ENCODE data around the gene RFK.
"Not testable (repeated sequence)": the region's sequence is repeated elsewhere in the genome, so short reads cannot be mapped to it uniquely, and the experiment has no call there.

RFK gene

GRCh38 chr9:76369583-76369982 lies 24.6 kb downstream of the RFK start:
- DNase-seq, result peak; percentile 75

DNA sequence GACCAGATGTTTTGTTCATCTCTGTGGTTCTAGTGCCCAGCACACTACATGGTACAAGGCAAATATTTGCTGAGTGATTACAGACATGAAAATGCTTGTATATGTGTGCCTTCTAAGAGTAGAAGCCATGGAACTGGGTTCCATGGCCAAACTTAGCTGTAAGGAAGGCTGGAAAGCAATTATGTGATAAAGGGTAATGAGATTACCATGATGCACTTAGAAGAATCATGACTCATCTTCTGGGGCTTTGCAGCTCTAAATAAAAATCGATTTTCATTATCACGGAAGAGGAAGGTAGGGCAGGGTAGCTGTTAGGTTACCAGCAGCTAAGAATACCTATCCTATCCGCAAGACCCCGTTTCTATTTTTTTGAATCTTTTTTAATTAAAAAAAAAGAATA lies 28.0 kb downstream of the RFK start:
- no peak for DNase-seq

GRCh38 chr9:76365028-76365427 lies 29.2 kb downstream of the RFK start:
- DNase-seq, result peak; percentile 83

DNA sequence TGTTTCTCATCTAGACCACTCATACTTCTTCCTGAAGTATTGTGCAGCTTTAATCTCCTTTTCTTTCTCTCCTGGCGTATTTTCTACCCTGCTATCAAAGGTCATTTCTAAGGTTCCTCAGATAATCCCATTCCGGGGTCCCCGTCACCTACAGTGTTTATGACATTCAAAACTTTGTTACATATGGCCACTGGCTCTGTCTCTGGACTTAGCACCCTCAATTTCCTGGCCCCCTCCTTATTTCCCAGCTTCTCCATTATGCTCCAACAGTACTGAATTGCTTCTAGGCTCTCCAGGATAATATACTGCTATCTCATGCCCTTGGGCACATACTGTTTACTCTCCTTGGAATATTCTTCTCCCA lies 31.2 kb downstream of the RFK start:
- DNase-seq, result no peak

DNA sequence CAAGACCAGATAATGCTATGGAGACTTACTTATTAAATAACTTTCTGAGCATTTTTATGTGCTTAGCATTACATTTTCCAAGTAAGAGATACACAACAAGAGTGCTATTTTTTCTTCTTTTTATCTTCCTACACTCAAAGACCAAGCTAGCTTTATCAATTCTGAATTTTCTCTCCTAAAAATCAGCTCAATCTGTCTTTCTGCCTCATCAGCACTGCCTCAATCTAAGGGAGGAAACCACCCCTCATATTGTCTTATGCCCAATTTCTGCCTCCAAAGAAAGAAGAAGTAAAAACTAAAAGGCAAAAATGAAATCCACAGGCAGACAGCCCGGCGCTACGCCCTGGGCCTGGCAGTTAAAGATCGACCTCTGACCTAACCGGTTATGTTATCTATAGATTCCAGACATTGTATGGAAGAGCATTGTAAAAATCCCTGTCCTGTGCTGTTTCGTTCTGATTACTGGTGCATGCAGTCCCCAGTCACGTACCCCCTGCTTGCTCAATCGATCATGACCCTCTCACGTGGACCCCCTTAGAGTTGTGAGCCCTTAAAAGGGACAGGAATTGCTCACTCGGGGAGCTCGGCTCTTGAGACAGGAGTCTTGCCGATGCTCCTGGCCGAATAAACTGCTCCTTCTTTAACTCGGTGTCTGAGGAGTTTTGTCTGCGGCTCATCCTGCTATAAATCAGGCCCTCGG lies 31.7 kb downstream of the RFK start:
- not testable (repeated sequence) for DNase-seq

DNA sequence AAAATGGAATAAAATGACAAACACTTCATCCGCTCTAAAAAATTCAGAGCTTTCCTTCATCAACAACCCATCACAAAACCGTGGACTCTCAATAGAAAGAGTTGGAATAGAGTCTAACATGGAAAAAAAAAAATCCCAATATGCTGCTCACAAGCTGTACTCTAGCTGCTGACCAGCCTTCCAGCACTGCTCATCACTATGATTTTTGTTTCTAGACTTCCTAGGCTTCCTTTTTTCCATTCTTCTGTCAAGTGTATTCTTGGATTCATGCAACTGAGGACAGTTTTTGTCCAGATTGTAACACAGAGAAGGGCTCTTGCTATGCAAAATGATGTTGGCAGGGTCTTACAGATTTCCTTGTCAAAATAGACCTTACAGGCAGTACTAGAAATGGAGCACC lies 34.5 kb downstream of the RFK start:
- DNase-seq, result no peak

DNA sequence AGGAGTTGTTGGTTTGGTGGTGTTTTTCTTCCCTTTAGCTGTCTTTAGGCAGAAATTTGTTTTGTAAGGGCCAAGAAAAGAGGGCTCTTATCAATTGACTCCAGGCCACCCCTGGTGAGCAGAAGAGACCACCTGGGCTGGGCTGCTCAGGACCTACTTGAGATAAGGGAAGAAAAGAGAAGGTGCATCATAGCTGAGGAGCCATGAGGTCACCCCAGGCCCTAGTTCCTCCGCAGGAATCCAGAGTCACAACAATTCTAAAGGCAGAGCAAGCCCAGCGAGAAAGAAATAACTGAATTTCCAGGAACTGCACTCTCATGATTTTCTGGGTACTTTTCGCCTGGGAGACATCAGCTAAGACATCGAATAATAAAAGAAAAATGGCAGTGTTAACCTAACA lies 34.9 kb downstream of the RFK start:
- no peak for DNase-seq

DNA sequence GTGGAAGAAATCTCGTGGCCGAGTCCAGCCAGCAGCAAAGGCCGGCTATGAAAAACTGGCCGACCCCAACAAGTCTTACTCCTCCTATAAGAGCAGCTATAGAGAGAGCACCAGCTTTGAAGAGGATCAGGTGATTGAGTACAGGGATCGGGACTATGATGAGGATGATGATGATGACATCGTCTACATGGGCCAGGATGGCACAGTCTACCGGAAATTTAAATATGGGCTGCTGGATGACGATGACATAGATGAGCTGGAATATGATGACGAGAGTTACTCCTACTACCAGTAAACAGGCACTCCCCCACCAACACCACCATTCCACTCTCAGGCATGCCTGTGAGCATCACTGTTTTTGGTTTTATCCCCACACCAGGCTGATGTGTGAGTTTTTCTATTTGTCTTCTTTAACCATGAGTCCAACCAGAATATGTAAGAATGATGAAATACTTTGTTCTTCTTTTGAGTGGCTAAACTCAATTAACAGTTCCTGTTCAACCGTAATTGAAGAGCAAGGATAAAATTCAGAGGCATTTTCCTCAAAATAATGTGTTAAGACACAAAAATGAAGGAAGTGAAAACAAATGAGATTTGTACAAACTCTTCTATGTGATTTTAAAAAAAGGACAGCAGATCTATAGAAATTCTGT lies 35.5 kb downstream of the RFK start:
- no peak for DNase-seq

DNA sequence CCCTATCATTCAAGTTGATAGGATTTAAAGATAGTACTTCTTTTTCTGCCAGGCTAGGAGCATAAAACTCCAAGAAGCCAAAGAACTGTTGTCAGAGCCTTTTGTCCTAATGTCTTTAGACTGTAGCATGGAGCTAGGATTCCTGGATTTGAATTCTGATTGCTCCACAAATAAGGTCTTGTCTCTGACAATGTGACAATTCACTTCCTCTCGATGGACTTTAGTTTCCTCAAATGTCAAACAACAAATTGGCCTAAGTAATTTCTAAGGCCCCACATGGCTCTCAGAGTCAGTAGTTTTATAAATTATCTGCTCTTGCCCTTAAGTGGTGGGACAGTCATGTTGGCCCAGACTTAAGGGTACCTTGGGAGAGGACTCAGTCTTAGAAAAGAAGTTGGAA lies 36.7 kb downstream of the RFK start:
- DNase-seq, result no peak

DNA sequence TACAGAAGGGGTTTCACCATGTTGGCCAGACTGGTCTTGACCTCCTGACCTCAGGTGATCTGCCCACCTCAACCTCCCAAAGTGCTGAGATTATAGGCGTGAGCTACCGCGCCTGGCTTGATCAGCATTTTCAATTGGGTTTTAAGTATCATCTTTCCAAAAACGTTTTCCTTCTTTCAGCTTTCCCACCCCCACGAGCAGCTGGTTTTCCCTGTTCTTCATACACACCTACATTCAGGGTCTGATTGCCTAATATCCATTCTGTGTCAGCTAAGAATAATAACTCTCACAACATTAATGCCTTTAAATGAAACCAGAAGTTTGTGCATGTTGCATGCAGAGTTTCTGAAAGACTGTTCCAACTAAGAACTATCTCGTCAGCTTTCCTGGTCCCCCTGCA lies 38.3 kb downstream of the RFK start:
- no peak for DNase-seq

GRCh38 chr9:76354221-76354620 lies 40.0 kb downstream of the RFK start:
- no peak for DNase-seq

- DNase-seq, result no peak
Measured at GRCh38 chr9:76353280-76353679, 40.9 kb downstream of the RFK start.

- DNase-seq, result peak; percentile 44
Measured at GRCh38 chr9:76352026-76352620, 42.1 kb downstream of the RFK start.

DNA sequence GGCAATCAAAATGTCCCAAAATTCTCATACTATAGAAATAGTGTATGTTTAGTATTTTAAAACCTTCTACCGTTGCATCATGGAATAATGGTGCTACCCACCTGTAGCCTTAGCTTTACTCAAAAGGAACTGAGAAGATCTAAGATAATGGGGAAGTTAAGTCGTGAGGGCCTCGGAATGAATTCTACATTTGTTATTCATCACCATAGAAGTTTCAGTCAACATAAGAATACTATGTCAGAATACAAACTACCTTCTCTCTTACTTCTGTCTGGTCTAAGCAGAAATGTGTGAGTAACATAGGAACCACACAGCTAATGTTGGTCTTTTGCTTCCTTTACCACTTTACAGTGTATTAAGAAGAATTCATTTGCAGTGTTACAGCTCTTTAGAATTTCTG lies 43.2 kb downstream of the RFK start:
- no peak for DNase-seq

DNA sequence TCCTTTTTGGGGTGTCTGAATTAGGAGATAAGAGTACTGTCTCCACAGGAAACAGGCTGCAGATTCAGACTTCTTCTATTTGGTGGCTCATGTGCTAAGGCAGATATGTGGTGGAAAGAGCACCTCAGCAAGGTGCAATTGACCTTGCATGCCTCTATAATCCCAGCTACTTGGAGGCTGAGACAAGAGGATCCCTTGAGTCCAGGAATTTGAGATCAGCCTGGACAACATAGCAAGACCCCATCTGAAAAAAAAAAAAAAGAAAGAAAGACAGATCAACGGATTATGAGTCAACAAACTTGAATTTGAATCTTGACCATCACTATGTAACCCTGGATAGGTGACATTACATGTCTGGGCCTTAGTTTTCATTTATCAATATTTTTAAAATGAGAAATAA lies 44.4 kb downstream of the RFK start:
- no peak for DNase-seq

- no peak for DNase-seq
Measured at GRCh38 chr9:76342858-76343257, 51.4 kb downstream of the RFK start.

- no peak for DNase-seq
Measured at GRCh38 chr9:76342201-76342600, 52.0 kb downstream of the RFK start.

DNA sequence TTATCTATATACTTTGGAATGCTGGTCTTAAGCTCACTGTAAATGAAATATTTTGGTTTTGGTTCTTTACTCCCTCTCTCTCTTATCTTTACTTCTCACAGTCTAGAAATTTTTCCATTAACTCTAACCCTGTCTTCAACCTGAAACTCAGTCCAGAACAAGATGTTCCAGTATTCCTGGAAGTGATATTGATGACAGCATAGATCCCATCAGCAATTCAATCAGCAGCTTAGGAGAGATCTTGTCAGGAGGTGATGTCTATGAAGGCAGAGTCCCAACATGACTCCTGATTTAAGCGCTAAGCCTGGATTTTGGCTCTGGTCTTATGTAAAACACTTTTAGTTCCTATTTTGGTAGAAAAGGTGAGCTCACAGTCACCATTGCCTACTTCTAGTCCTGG lies 52.6 kb downstream of the RFK start:
- DNase-seq, result peak; percentile 4

DNA sequence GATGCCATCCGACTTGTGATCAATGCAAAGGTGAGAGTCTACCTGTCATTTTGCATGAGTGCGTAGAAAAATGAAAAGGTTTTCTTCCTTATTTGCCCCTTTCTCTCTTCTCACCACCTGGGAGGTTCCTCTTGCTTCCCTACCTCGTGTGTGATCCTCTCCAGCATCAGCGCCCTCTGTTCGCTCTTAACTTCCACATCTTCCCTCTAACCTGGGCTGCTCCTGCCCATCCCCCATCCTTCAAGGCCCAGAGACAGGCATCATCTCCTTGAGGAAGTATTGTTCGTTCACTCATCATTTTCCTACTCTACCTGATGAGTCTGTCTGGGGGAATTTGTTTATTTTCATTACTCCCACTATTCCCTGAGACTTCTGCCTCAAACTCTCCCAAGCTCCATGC lies 55.8 kb downstream of the RFK start:
- DNase-seq, result no peak

GRCh38 chr9:76336027-76336426 lies 58.2 kb downstream of the RFK start:
- DNase-seq, result no peak
